Left ventricle myocardium superior (tissue), 1 donor: Measurements from ENCODE around the gene BICRAL. TPM values are rescaled to one million over a fixed set of nuclear protein-coding genes. Genes with fewer than 3 reads are reported as not detected.
"Not testable (repeated sequence)": the region's sequence is repeated elsewhere in the genome, so short reads cannot be mapped to it uniquely, and the experiment has no call there.

Experiments
- ATAC-seq: fragments of 200-7000 bp; cut with Tn5 transposase; one replicate; pipeline ENCODE4 v1.9.1; 2020; ENCODE audit warnings: mild to moderate bottlenecking, moderate library complexity
- DNase-seq: peaks from one replicate; pipeline ENCODE4 v3.0.0-alpha.2; 2020
- intact Hi-C: fragments of 100-400 bp; cut with micrococcal nuclease; formaldehyde crosslinking; loops from one replicate; pipeline ENCODE4 v1.11.0; 2022
- long read RNA-seq: library from polyadenylated mRNA; unstranded; transcript quantifications from one replicate; pipeline ENCODE4 v2.0.0, GENCODE V29; 2021
- total RNA-seq: library from RNA; stranded (reverse); fragmentation: NEBNext Ultra II Directional; extraction: Animal tissue kit (Norgen Biotek cat#: 25700); gene quantifications from one replicate; pipeline ENCODE4 v1.2.1, GENCODE V29; 2021
- donor health status: DM: no; HTN: yes; CAD: no; lungs with severe emphysema.

Gene BICRAL
- 13.0 TPM for total RNA-seq
- long read RNA-seq, full-length matches to known transcripts = 1 of 9 reads
- long read RNA-seq, partial matches to known transcripts = 0 of 9 reads
- long read RNA-seq, other reads (novel, unspliced or antisense) = 8 of 9 reads

GRCh38 chr6:42781796-42782688, at the start of gene BICRAL:
TSS of gene BICRAL (plus strand) at chr6:42782052. CDS start at chr6:42822023, 39,971 bp downstream.
- intact Hi-C loops = no loop called here
- DNase-seq = peak; percentile 73
- peak; percentile 34 for ATAC-seq

- intact Hi-C loops, ATAC-seq: not testable (repeated sequence)
These were observed 47.9 kb upstream of the BICRAL start for GRCh38 chr6:42733867-42734481.

GRCh38 chr6:42735976-42736375, 45.9 kb upstream of the BICRAL start:
- intact Hi-C loops = no loop called here
- no peak for DNase-seq
- no peak for ATAC-seq

More at GRCh38 chr6:42733867-42734481, 47.9 kb upstream of the BICRAL start:
- DNase-seq = not testable (repeated sequence)

- intact Hi-C loops = no loop called here
- DNase-seq = no peak
- no peak for ATAC-seq
These were observed 41.1 kb upstream of the BICRAL start for GRCh38 chr6:42740725-42741124.

- DNase-seq (no peak), ATAC-seq (no peak)
- intact Hi-C loops = no loop called here
These were observed 39.5 kb upstream of the BICRAL start for GRCh38 chr6:42742116-42742894.

- intact Hi-C loops = no loop called here
- DNase-seq (peak; percentile 32), ATAC-seq (no peak)
These were observed 37.4 kb upstream of the BICRAL start for GRCh38 chr6:42744351-42744893.

GRCh38 chr6:42745083-42745639, 36.7 kb upstream of the BICRAL start:
- intact Hi-C loops = no loop called here
- no peak for DNase-seq
- ATAC-seq = no peak

GRCh38 chr6:42745640-42746462, 36.0 kb upstream of the BICRAL start, which contains the start of gene TBCC:
TSS of gene TBCC (minus strand) at chr6:42746103. CDS start at chr6:42746073, 30 bp downstream.
- DNase-seq (peak; percentile 94), ATAC-seq (peak; percentile 92)
- intact Hi-C loops = no loop called here

GRCh38 chr6:42746463-42747391, 35.1 kb upstream of the BICRAL start:
- DNase-seq (peak; percentile 87), ATAC-seq (peak; percentile 83)
- intact Hi-C loops = no loop called here

- ATAC-seq = no peak
- no peak for DNase-seq
- intact Hi-C loops = no loop called here
These were observed 33.5 kb upstream of the BICRAL start for GRCh38 chr6:42748203-42748898.

- ATAC-seq (no peak), DNase-seq (no peak)
- intact Hi-C loops = no loop called here
These were observed 30.8 kb upstream of the BICRAL start for GRCh38 chr6:42751055-42751454.

- intact Hi-C loops = no loop called here
- ATAC-seq (no peak), DNase-seq (no peak)
These were observed 27.1 kb upstream of the BICRAL start for GRCh38 chr6:42754759-42755158.

GRCh38 chr6:42756722-42757121, 25.1 kb upstream of the BICRAL start:
- ATAC-seq (no peak), DNase-seq (no peak)
- intact Hi-C loops = no loop called here

- ATAC-seq (peak; percentile 15), DNase-seq (no peak)
- intact Hi-C loops = no loop called here
These were observed 23.0 kb upstream of the BICRAL start for GRCh38 chr6:42758756-42759430.

GRCh38 chr6:42761287-42762067, 20.4 kb upstream of the BICRAL start:
- intact Hi-C loops = no loop called here
- DNase-seq (no peak), ATAC-seq (no peak)
